SK-N-SH (cell line): ENCODE data around the gene CTBP1. TPM values are rescaled to one million over a fixed set of nuclear protein-coding genes. Genes with fewer than 3 reads are reported as not detected.

ENCODE experiments used
- CTCF ChIA-PET: fragments of 300-600, 350-600 bp; formaldehyde crosslinking; extraction: SDS; loops from one replicate; lab custom pipeline; 2021; lab: Yijun Ruan, JAX
- POLR2A ChIA-PET: fragments of 350-600 bp; sonication (Branson Sonifier 250); formaldehyde crosslinking; extraction: SDS; loops from one replicate; lab custom pipeline; 2020; ENCODE audit warnings: antibody characterized with exemption, inconsistent platforms; lab: Yijun Ruan, JAX
- DNase-seq: peaks from one replicate; pipeline ENCODE4 v3.0.0; 2012
- H2AFZ ChIP-seq: fragments of 200-600 bp; sonication (generic); 2 replicates; pipeline ENCODE4 v1.8.1; 2016; ENCODE audit warnings: antibody characterized with exemption, mild to moderate bottlenecking, low read depth
- H3F3A ChIP-seq: fragments of 200-600 bp; sonication (generic); replicated peaks from 2 replicates; pipeline ENCODE3; 2016; ENCODE audit warnings: antibody characterized with exemption, mild to moderate bottlenecking; ENCODE audit not compliant: insufficient read depth
- H3K27ac ChIP-seq, 2 experiments: fragments of 200-500 bp in 1 of 2; fragments of 200-600 bp in 1 of 2; sonication (Bioruptor generic) in 1 of 2; sonication (generic), shearing (Covaris generic) in 1 of 2; 2 replicates each; pipeline versions ENCODE4 v1.5.1 to v1.6.1; 2014 to 2016; ENCODE audit warnings: low read depth in 2 of 2, inconsistent platforms in 1 of 2, low read length in 1 of 2, mild to moderate bottlenecking in 1 of 2, mixed read lengths in 1 of 2
- H3K27me3 ChIP-seq: fragments of 200-600 bp; sonication (generic), shearing (Covaris generic); 2 replicates; pipeline ENCODE4 v1.6.1; 2016; ENCODE audit warnings: mixed run types; ENCODE audit not compliant: insufficient read depth
- H3K36me3 ChIP-seq, 2 experiments: fragments of 200-500 bp in 1 of 2; fragments of 200-600 bp in 1 of 2; sonication (Bioruptor generic) in 1 of 2; sonication (generic) in 1 of 2; replicated peaks in 1 of 2; 2 replicates each; pipeline versions ENCODE3 to v1.5.1; 2014 to 2016; ENCODE audit warnings: low read length in 1 of 2, mild to moderate bottlenecking in 1 of 2; ENCODE audit not compliant: insufficient read depth in 2 of 2, control insufficient read depth in 1 of 2
- H3K4me1 ChIP-seq, 2 experiments: fragments of 200-500 bp in 1 of 2; fragments of 200-600 bp in 1 of 2; sonication (Bioruptor generic) in 1 of 2; sonication (generic), shearing (Covaris generic) in 1 of 2; 2 replicates each; pipeline versions ENCODE4 v1.5.1 to v1.6.1; 2014 to 2016; ENCODE audit warnings: low read depth in 1 of 2, low read length in 1 of 2, mixed run types in 1 of 2; ENCODE audit not compliant: insufficient read depth in 2 of 2, control insufficient read depth in 1 of 2
- H3K4me2 ChIP-seq: fragments of 200-600 bp; sonication (generic), shearing (Covaris generic); 2 replicates; pipeline ENCODE4 v1.6.1; 2017; ENCODE audit warnings: mixed run types
- H3K4me3 ChIP-seq, 2 experiments: fragments of 200-500 bp in 1 of 2; fragments of 200-600 bp in 1 of 2; sonication (Bioruptor generic) in 1 of 2; sonication (generic), shearing (Covaris generic) in 1 of 2; 2 replicates each; pipeline versions ENCODE4 v1.5.1 to v1.8.1; 2014 to 2016; ENCODE audit warnings: low read depth in 2 of 2, inconsistent platforms in 1 of 2, low read length in 1 of 2, mild to moderate bottlenecking in 1 of 2, mixed read lengths in 1 of 2, moderate library complexity in 1 of 2
- H3K79me2 ChIP-seq: fragments of 200-600 bp; sonication (generic); 2 replicates; pipeline ENCODE4 v1.8.1; 2017; ENCODE audit warnings: mild to moderate bottlenecking; ENCODE audit not compliant: insufficient read depth
- H3K9ac ChIP-seq: fragments of 200-600 bp; sonication (generic); 2 replicates; pipeline ENCODE4 v1.6.1; 2017; ENCODE audit warnings: mixed run types
- H3K9me2 ChIP-seq: fragments of 200-600 bp; sonication (generic); 2 replicates; pipeline ENCODE4 v1.6.1; 2017; ENCODE audit warnings: mixed run types
- H3K9me3 ChIP-seq: fragments of 200-600 bp; sonication (generic); 2 replicates; pipeline ENCODE4 v1.6.1; 2017; ENCODE audit warnings: mixed run types, mild to moderate bottlenecking, moderate library complexity
- H4K20me1 ChIP-seq: fragments of 200-600 bp; sonication (generic); 2 replicates; pipeline ENCODE4 v1.6.1; 2017; ENCODE audit warnings: mild to moderate bottlenecking, mixed run types; ENCODE audit not compliant: insufficient read depth
- CTCF ChIP-seq: fragments of 200-600 bp; sonication (generic); IDR thresholded peaks from 2 replicates; pipeline ENCODE4 v1.6.1; 2017; ENCODE audit warnings: antibody characterized with exemption, mild to moderate bottlenecking, moderate library complexity
- ELF1 ChIP-seq: IDR thresholded peaks from 2 replicates; pipeline ENCODE4 v1.4.0; 2012
- EP300 ChIP-seq, 2 experiments: IDR thresholded peaks; 2 replicates each; pipeline versions ENCODE4 v1.4.0 to v1.6.1; 2012; ENCODE audit warnings: borderline replicate concordance in 1 of 2, low read depth in 1 of 2, low read length in 1 of 2
- EZH2phosphoT487 ChIP-seq: fragments of 200-600 bp; sonication (generic); IDR thresholded peaks from 2 replicates; pipeline ENCODE4 v1.6.1; 2017; ENCODE audit warnings: low read depth, mixed run types, mild to moderate bottlenecking, antibody characterized with exemption, moderate library complexity, borderline replicate concordance
- GATA2 ChIP-seq: sonication (generic); formaldehyde crosslinking; IDR thresholded peaks from 2 replicates; pipeline ENCODE4 v1.5.0; 2020; ENCODE audit warnings: mild to moderate bottlenecking, missing genetic modification reagents
- IRF3 ChIP-seq: fragments of 150-350 bp; IDR thresholded peaks from 2 replicates; pipeline ENCODE4 v1.6.1; 2016; ENCODE audit warnings: mild to moderate bottlenecking, low read depth, low read length
- MEF2A ChIP-seq: IDR thresholded peaks from 2 replicates; pipeline ENCODE4 v1.4.0; 2012; ENCODE audit warnings: low read depth, borderline replicate concordance
- NFIC ChIP-seq: IDR thresholded peaks from 2 replicates; pipeline ENCODE4 v1.4.0; 2012; ENCODE audit warnings: borderline replicate concordance
- NRF1 ChIP-seq: IDR thresholded peaks from 2 replicates; pipeline ENCODE4 v1.6.1; 2012; ENCODE audit warnings: low read depth, mild to moderate bottlenecking, low read length
- PBX3 ChIP-seq: IDR thresholded peaks from 2 replicates; pipeline ENCODE4; 2012
- POLR2AphosphoS5 ChIP-seq: IDR thresholded peaks from 2 replicates; pipeline ENCODE4 v1.6.1; 2012; ENCODE audit warnings: low read depth, low read length
- RCOR1 ChIP-seq: fragments of 150-350 bp; IDR thresholded peaks from 2 replicates; pipeline ENCODE4 v1.6.1; 2017; ENCODE audit warnings: antibody characterized with exemption, low read length
- SMC3 ChIP-seq: IDR thresholded peaks from 2 replicates; pipeline ENCODE4 v1.6.1; 2012; ENCODE audit warnings: low read depth, low read length, improper control_type of control experiment
- TAF1 ChIP-seq: IDR thresholded peaks from 2 replicates; pipeline ENCODE4 v1.6.1; 2012; ENCODE audit warnings: low read depth, mild to moderate bottlenecking, low read length, moderate library complexity, borderline replicate concordance
- TEAD4 ChIP-seq: IDR thresholded peaks from 2 replicates; pipeline ENCODE4 v1.4.0; 2012; ENCODE audit warnings: mild to moderate bottlenecking, borderline replicate concordance; ENCODE audit not compliant: insufficient read depth
- USF2 ChIP-seq: fragments of 150-350 bp; IDR thresholded peaks from 2 replicates; pipeline ENCODE4 v1.6.1; 2017; ENCODE audit warnings: antibody characterized with exemption, low read length, low read depth, borderline replicate concordance
- YY1 ChIP-seq: IDR thresholded peaks from 2 replicates; pipeline ENCODE4 v1.4.0; 2012; ENCODE audit warnings: low read depth, mild to moderate bottlenecking
- WGBS: methylation state at CpG from one replicate; pipeline ENCODE4 v1.1.6; 2017; ENCODE audit warnings: low lambda C conversion rate; 5-methylcytosine and 5-hydroxymethylcytosine counted together
- polyA plus RNA-seq, 3 experiments: library from polyadenylated mRNA; depleted of rRNA; stranded (reverse); fragments of >200 nt; gene quantifications; 2 replicates each; pipeline ENCODE4 v1.2.3, GENCODE V29; 2012
- TF ChIP-seq, protein P1 (sequence below): IDR thresholded peaks from 2 replicates; pipeline ENCODE4 v1.4.0; 2012; ENCODE audit warnings: low read depth

Gene CTBP1
- polyA plus RNA-seq, 1 of the 3 experiments (the other 2 are of a cell fraction): 183 TPM

GRCh38 chr4:1236103-1236641 lies 12.8 kb downstream of the CTBP1 start:
- ChIA-PET CTCF (interaction anchor here (1.3 to 3.5 kb wide), 2 partner anchors 12 to 31 kb away, joined by 4 to 14 read pairs; partner anchors contain the start of gene CTBP1), POLR2A (no interaction called here)
- TF ChIP-seq TAF1 (no peak), ELF1 (no peak), YY1 (no peak)
- peaks cover 6 to 81% of the 10 kb centered on the region in 2 experiments for H3K36me3 ChIP-seq
- H3F3A ChIP-seq: no peaks in the 10 kb centered on the region
- no peaks in the 10 kb centered on the region for H3K27me3 ChIP-seq
- H3K9ac ChIP-seq: no peak overlapping the region
- H4K20me1 ChIP-seq: peaks cover 43% of the 10 kb centered on the region
- no peak for DNase-seq
- H2AFZ ChIP-seq: no peak overlapping the region
- H3K4me2 ChIP-seq: no peak overlapping the region
- no peak overlapping the region; a peak in 1 of 4 replicates for H3K27ac ChIP-seq
- H3K4me3 ChIP-seq: no peak overlapping the region
- H3K9me2 ChIP-seq: no peaks in the 10 kb centered on the region
- no peaks in the 10 kb centered on the region for H3K9me3 ChIP-seq
- H3K4me1 ChIP-seq: peaks cover 0 to 30% of the 10 kb centered on the region in 2 experiments; a peak in 1 of 4 replicates
- WGBS: 96% methylated on average over 14 of the region's 19 CpGs
- peaks cover 31% of the 10 kb centered on the region for H3K79me2 ChIP-seq

DNA sequence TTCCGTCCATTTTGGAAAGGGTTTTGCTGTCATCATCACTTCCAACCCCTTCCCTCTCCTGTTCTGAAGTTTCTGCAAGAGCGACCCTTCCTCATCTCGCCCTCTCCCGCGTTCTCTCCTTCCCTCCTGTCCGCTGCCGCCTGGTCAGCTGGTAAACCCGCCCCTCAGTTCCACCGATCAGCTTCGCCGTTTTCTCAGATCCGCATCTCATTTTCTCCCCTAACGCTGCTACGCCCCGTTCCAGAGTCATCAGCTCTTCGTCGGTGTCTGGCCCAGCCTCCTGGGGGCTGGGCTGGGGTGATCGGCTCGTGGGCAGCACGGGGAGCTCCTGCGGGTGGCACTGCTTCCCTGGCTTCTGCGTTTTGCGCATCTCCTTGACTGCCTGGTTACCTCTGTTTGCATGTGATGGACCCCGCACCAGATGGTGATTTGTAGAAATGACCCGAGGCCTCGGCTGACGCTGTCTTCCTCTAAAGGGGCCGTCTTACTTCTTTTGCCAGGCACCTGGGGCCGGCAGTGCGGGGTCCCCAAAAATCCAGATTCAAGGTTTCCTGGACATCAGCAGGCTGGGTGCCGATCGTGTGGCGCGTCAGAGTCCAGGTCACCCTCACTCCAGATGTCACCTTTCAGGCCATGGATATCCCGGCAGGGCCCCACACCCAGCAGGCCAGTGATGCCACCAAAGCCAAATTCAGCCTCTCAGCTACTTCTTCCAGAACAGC lies 13.4 kb downstream of the CTBP1 start:
- Histone ChIP-seq H3K4me1 (peaks cover 0 to 30% of the 10 kb centered on the region in 2 experiments; a peak in 1 of 4 replicates), H3K9me2 (no peaks in the 10 kb centered on the region), H2AFZ (no peak overlapping the region), H3K27me3 (no peaks in the 10 kb centered on the region), H3F3A (no peaks in the 10 kb centered on the region), H3K36me3 (peaks cover 6 to 81% of the 10 kb centered on the region in 2 experiments), H3K27ac (no peak overlapping the region; a peak in 1 of 4 replicates), H3K9me3 (no peaks in the 10 kb centered on the region), H3K9ac (no peak overlapping the region), H3K79me2 (peaks cover 29% of the 10 kb centered on the region), H3K4me2 (no peak overlapping the region), H4K20me1 (peaks cover 37% of the 10 kb centered on the region), H3K4me3 (no peak overlapping the region)
- 95% methylated on average over 33 of the region's 35 CpGs for WGBS
- no peak for DNase-seq
- no peak for TF ChIP-seq TAF1
- TF ChIP-seq CTCF: no peak
- TF ChIP-seq NRF1: no peak
- TF ChIP-seq EZH2phosphoT487: no peak
- TF ChIP-seq TEAD4: no peak
- TF ChIP-seq PBX3: no peak
- no peak for TF ChIP-seq NFIC
- no peak for TF ChIP-seq RCOR1
- TF ChIP-seq MEF2A: no peak
- TF ChIP-seq SMC3: no peak
- TF ChIP-seq IRF3: no peak
- no peak for TF ChIP-seq GATA2 (CRISPR knock-in tag)
- no peak for TF ChIP-seq USF2
- no peak for TF ChIP-seq EP300 (IDR thresholded peaks at IDR 0.05; ENCODE audit: borderline replicate concordance in 1 of 2, low read depth in 1 of 2, low read length in 1 of 2)
- TF ChIP-seq, protein P1, sequence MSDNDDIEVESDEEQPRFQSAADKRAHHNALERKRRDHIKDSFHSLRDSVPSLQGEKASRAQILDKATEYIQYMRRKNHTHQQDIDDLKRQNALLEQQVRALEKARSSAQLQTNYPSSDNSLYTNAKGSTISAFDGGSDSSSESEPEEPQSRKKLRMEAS: no peak
- no peak for TF ChIP-seq POLR2AphosphoS5
- no peak for TF ChIP-seq YY1
- ChIA-PET POLR2A (no interaction called here), CTCF (interaction anchor here (0.7 to 3.5 kb wide), 3 partner anchors 13 to 32 kb away, joined by 3 to 14 read pairs (median 4); partner anchors contain the start of gene CTBP1)
